ENCODE results near the gene PFDN6.
"Not testable (repeated sequence)": the region's sequence is repeated elsewhere in the genome, so short reads cannot be mapped to it uniquely, and the experiment has no call there.

Gene PFDN6

DNA sequence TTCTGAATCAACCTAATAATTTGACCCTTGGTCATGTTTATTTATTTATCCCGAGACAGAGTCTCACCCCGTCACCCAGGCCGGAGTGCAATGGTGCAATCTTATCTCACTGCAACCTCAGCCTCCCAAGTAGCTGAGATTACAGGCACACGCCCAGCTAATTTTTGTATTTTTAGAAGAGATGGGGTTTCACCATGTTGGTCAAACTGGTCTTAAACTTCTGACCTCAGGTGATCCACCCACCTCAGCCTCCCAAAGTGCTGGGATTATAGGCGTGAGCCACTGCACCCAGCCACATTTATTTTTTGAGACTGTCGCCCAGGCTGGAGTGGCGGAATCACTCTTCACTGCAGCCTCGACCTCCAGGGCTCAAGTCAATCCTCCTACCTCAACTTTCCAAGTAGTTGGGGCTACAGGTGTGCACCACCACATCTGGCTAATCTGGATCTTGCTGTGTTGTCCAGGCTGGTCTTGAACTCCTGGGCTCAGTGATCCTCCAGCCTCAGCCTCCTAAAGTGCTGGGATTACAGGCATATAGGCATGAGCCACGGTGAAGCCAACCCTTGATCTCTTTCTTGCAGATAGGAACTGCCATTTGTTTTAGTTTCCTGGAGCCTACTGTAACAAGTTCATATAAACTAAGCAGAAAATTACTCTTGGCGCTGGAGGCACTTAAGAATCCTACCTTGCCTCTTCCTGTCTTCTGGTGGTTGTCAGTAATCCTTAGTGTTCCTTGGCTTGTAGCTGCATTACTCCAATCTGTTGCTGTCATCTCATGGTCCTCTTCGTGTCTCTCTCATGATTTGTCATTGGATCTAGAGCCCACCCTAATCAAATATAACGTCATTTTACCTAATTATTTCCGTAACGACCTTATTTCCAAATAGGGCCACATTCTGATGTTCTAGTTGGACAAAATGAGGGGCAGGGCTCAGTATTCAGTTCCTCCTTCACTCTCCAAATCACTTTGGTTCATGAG is 15.2 kb upstream of the PFDN6 start:
- DNase-seq: no peak

DNA sequence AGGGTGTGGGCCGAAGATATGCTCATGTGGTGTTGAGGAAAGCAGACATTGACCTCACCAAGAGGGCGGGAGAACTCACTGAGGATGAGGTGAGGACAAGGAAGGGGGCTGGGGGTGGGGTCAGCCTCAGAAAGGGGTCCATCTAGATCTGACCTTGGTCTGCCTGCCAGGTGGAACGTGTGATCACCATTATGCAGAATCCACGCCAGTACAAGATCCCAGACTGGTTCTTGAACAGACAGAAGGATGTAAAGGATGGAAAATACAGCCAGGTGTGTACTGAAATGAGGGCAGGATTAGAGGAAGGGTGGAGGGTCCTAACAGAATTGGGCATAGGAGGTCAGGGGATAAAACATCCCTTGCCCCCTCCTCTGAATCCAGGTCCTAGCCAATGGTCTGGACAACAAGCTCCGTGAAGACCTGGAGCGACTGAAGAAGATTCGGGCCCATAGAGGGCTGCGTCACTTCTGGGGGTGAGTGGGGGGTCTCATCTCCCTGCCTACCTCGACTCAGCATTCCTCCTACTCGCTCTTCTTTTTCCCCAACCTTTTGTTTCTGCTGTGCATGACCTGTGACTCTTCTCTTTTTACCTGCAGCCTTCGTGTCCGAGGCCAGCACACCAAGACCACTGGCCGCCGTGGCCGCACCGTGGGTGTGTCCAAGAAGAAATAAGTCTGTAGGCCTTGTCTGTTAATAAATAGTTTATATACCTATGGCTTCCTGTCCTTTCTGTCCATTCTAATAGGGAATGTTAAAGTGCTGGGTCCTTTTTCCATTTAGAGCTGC is 13.4 kb upstream of the PFDN6 start:
- not testable (repeated sequence) for DNase-seq

DNA sequence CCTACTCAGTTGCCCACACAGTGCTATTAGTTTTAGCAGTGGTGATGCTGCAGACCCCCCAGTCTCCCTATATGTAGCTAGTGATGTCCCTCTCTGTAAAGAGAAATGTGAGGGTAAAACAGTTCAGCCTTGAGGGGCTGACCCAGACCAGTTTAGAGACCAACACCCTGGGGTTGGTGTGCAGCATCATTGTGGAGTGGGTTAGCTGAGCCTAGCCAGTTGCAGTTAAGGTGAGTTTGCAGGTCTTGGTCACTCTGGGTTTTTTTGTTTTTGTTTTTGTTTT is 12.9 kb upstream of the PFDN6 start:
- DNase-seq: no peak

DNA sequence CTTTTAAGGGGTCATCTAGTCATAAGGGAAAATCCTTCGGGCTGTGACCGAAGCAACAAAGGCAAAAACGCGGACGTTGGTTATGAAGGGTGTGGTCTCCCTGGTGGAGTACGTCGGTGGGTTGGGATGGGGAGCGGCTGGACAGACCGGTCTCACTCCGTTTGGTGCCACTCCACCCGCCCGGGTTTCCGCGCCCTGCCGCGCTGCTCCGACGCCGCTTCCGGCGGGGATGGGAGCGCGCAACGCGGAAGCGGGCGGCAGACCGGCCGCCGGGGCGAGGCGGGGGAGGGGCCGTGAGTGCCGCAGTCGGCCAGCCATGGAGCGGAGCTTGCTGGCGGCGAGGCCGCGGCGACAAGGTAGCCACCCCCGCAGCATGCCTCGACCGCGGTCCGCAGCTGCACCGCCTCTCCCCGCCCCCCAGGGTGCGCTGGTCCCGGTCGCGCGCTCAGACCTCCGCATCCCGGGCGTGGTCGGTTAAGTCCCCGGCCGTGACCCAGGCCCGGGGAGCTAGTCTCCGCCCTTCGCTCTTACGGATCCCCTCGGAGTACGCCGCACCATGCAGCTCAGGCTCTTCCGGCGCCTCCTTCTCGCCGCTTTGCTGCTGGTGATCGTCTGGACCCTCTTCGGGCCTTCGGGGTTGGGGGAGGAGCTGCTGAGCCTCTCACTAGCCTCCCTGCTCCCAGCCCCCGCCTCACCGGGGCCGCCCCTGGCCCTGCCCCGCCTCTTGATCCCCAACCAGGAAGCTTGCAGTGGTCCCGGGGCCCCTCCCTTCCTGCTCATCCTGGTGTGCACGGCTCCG is 12.3 kb upstream of the PFDN6 start, which contains the start of gene B3GALT4:
Gene B3GALT4, plus strand, starts transcription at position 260 of the 799 bp plus-strand sequence. Its CDS starts 297 bp downstream, at position 557.
- peak; percentile 73 to 89 (median 78) for DNase-seq

GRCh38 chr6:33277663-33278391 is 11.6 kb upstream of the PFDN6 start:
- no peak for DNase-seq

GRCh38 chr6:33278392-33278741 is 11.0 kb upstream of the PFDN6 start:
- DNase-seq: peak in 1 of 3 donors; percentile 23

DNA sequence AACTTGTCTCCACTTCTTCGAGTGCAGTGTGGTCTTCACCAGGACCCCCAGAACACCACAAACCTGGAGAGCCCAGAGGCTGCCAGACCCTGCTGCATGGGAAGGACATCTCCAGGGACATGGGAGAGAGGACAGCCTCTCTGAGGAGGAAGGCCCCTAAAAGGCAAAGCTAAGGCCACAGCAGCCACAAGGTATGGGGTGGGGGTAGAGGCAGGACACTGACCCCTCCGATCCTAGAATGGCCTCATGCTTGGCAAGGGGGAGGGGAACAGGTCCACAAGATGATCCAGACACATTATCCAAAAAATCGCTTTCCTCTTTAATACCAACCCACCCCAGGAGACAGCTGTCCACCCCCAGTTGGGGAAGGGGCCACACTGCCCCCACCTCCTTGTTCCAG is 10.6 kb upstream of the PFDN6 start:
- DNase-seq: no peak

GRCh38 chr6:33279257-33279695 is 10.1 kb upstream of the PFDN6 start:
- DNase-seq: peak in 2 of 3 donors; percentile 16 to 29

GRCh38 chr6:33279971-33280511 is 9.4 kb upstream of the PFDN6 start:
- DNase-seq: peak; percentile 53 to 74 (median 73)

DNA sequence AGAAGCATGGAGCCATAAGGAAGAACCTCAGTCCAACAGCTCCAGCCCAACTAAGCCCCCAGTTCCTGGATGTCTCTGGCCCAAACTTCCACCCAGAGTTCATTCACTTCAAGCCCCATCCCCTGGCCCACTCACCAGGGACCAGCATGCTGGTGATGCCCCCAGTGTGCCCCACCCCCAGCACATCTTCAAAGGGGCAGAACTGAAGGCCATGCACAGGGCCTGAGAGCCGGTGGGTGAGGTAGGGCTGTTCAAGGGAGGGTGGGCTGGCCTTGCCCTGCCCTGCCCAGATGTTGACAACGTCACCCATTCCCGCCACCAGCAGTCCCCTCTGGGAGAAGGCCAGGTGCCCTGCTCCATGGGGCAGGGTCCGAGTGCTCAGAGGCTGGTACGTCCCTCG is 8.9 kb upstream of the PFDN6 start:
- no peak for DNase-seq

- DNase-seq: not testable (repeated sequence)
These were observed 4.2 kb upstream of the PFDN6 start for GRCh38 chr6:33285214-33285613.

GRCh38 chr6:33286946-33287914 is 2.2 kb upstream of the PFDN6 start:
- no peak for DNase-seq

- DNase-seq: no peak
These were observed 1.1 kb upstream of the PFDN6 start for GRCh38 chr6:33288141-33288920.

DNA sequence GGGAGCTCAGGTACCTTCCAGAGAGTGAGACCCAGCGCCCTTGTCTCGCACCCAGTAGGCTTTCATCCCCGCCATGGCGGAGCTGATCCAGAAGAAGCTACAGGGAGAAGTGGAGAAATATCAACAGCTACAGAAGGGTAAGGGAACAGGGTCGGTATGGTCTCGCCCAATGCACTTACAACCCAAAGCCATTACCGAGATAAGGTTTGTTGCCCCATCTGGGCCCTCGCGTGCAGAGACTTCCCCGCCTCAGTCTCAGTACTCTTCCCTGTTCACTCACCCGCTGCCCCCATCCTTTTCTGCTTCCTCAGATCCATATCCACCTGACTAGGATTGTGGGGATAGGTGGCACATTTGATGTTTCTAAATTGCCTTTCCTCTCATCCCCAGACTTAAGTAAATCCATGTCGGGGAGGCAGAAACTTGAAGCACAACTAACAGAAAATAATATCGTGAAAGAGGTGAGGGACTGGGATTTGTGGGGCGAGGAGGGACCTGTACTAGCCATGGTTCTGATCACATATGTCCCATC is 449 bp downstream of the PFDN6 start:
- peak in 1 of 3 donors; percentile 8 for DNase-seq

DNA sequence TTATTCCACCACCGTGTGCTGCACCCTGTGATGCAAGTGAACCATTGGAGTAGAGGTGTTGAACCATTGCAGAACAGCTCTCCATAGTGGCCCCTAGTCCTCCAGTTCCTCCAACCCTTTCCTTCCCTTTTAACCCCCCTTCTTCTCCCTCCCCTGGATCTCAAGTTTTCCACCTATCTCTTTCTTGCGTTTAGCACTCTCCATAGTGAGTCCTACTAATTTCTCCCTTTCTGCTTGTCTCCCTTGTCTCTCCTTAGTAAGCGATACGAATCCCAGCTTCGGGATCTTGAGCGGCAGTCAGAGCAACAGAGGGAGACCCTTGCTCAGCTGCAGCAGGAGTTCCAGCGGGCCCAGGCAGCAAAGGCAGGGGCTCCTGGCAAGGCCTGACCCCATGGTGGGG is 1.1 kb downstream of the PFDN6 start:
- no peak for DNase-seq

GRCh38 chr6:33292996-33293682 is 3.7 kb downstream of the PFDN6 start:
- DNase-seq: no peak

- no peak for DNase-seq
These were observed 4.9 kb downstream of the PFDN6 start for GRCh38 chr6:33294086-33294823.
